GM12892 (cell line): Measurements from ENCODE around the gene SFSWAP.

ENCODE experiments used
- POLR2A ChIP-seq: IDR thresholded peaks from 2 replicates; pipeline ENCODE4 v1.6.1; 2011; ENCODE audit warnings: low read depth, low read length, control low read depth
- POLR2AphosphoS5 ChIP-seq: IDR thresholded peaks from 2 replicates; pipeline ENCODE4 v1.6.1; 2011; ENCODE audit warnings: low read depth, low read length, control low read depth
- TAF1 ChIP-seq: IDR thresholded peaks from 2 replicates; pipeline ENCODE4 v1.6.1; 2011; ENCODE audit warnings: low read depth, mild to moderate bottlenecking, control low read depth, low read length, borderline replicate concordance

DNA sequence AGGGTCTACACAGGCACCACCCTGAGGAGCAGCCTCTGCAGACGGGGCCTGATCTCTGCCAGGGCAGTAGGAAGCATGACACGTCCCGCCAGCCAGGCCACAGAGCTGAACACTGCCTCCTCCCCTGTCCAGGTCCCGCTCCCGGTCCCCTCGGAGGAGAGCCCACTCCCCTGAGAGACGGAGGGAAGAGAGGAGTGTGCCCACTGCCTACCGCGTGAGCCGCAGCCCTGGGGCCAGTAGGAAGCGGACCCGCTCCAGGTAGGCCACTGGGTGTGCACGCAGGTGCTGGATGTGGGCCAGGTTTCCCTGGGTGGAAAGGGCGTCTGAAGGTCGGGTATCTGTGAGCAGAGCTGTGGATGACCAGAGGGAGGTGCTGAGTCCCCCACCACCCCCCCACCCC lies 75.4 kb downstream of the SFSWAP start:
- TF ChIP-seq POLR2A (no peak), POLR2AphosphoS5 (no peak), TAF1 (no peak)
